NCI-H2107 (cell line): ENCODE results near the gene SCML2.
"Not testable (repeated sequence)": the region's sequence is repeated elsewhere in the genome, so short reads cannot be mapped to it uniquely, and the experiment has no call there.

Experiments used
- DNase-seq: peaks from one replicate; lab custom pipeline; 2025; lab: John Stamatoyannopoulos, UW

SCML2 gene

DNA sequence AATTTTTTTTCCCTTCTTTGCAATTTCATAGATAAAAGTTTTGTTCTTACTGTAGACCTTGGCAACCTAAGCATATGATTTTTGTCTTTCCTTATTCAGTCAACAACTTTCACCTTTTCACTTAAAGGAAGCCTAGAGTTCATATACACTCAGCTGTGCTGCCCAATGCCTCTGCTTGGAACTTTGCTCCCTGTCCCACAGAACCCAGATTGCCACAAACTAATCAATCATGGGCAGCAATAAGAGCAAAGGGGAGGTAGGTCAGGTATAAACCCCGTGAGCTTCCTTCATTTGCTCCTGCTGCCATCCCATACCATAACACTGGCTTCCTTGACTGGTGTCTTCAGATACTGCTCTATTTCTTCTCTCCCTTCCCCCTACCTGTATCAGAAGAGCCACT lies 82.8 kb downstream of the SCML2 start:
- DNase-seq: no peak

DNA sequence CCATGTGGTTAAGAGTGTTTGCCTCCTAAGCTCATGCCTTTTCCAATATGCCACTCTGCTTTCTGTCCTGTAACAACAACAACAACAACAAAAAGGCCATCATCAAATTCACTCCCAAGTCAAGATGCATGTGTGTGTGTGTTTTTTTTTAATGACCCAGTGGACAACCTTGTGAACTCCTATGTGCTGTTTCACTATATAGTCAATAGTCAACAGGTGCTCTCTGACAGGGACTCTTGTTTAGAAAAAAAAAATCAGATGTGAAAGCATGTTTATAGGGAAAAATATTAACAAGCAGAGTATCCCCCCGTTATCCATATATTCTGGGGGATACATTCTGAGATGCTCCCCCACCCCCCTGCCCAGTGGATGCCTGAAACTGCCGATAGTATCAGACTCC lies 83.2 kb downstream of the SCML2 start:
- no peak for DNase-seq

GRCh38 chrX:18255059-18255458 lies 99.4 kb downstream of the SCML2 start:
- no peak for DNase-seq

- no peak for DNase-seq
Measured at GRCh38 chrX:18252644-18253359, 101.7 kb downstream of the SCML2 start.

DNA sequence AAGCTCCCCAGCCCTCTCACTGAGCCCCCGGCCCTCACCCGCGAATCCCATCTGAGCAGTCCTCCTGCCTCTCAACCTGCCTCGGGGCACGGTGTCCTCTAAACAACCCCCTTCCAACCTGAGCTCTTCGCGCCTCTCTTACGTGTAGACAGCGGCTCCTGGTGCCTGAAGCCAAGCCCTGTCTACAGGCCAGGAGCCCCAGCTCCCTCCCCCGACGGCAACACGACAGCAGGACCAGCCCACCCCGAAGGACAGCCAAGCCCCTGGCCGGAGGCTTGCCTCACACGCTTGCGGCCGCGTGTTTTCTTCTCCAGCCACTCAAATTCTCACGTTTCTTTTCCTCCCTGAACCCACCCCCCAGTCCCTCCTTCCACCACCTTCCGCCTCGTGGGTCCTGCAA lies 124.8 kb downstream of the SCML2 start:
- DNase-seq: not testable (repeated sequence)

DNA sequence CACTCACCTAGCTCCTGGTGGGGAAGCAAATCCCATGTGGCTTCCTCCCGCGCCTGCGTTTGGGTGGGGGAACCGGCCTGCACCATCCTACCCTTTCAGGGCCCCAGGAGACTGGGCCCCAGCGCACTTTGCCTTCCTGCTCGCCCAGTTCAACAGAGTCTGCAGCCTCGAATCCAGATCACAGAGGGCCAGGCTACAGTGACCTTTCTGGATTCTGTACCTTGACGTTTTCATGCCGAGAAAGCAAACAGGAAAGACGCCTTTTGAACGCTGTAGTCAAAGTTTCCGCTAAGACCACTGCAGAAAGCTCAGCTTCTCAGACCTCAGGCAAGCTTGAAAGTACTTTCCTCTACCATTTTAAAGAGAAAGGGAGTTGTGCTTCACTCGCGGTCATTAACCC lies 126.4 kb downstream of the SCML2 start:
- DNase-seq: no peak

GRCh38 chrX:18227458-18227857 lies 127.0 kb downstream of the SCML2 start:
- DNase-seq: no peak

DNA sequence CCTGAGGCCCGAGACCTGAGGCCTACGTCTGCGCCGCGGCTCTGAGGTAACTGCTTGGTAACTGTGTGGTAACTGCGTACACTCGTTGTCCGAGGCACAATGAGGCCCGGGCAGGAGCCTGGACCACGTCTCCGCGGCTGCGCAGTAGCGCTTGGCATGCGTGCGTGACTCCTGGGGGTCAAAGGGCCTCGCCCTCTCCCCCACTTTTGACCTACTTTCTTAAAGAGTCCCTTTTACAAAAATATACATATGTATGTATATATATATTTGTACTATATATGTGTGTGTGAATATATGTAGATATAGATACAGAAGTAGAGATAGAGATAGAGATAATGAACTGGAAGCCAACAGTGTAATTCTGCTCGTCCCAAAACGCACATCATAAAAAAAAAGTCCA lies 133.7 kb downstream of the SCML2 start, which contains the start of gene BEND2:
BEND2 (minus strand) TSS at position 101 of the 400 bp plus-strand sequence. CDS start 136 bp downstream, outside the sequence.
- DNase-seq: no peak

DNA sequence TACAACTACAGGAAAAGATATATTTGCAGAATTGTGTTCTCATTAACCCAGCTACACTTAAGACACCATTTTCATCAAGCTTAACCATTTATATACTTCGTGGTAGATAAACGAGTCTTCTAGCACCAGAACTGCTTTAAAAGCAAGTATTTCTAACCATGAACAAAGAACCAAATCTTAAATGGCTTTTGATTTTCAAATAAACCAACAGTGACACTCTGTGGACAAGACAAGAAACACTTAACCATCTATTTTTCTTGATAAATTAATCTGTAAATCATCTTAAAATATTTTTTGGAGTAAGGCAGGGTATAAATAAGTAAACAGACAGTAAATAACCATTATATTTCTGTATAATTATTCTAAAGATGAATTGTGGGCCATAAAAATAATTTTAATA lies 144.0 kb downstream of the SCML2 start:
- no peak for DNase-seq

DNA sequence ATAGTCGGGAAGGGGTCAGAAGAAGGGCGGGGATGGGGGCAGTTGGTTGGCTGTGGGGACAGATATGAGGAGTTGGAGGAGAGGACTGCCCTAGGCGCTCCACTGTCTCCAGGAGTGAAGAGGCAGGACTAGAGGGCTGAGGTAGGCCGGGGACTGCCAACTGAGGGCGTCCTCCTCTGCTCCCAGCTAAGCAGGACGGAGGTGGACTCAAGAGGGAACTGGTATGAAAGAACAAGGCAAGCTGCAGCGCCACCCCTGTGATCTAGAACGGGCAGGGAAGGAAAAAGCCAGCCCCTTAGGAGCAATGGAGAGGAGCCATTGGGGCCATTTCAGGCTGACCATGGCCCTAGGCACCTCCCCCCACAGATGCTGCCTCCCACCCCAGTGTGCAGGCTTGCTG lies 147.8 kb downstream of the SCML2 start:
- DNase-seq: no peak

GRCh38 chrX:18203631-18204030 lies 150.9 kb downstream of the SCML2 start:
- no peak for DNase-seq

DNA sequence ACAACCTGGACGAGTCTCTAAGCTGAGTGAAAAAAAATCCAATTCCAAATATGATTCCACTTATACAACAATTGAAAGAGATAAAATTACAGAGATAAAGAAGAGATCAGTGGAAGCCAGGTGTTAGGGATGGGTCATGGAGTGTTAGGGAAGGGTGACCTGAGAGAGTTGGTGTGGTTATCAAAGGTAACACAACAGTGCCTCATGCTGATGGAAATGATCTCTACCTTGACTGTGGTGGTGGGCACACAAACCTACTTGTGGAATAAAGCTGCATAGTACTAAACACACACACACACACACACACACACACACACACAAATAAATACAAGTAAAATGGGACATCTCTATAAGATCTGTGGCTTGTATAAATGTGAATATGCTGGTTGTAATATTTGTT lies 159.8 kb downstream of the SCML2 start:
- peak; percentile 13 for DNase-seq
